ENCODE results near the gene APIP. TPM values are rescaled to one million over a fixed set of nuclear protein-coding genes. Genes with fewer than 3 reads are reported as not detected.

APIP gene, protein sequence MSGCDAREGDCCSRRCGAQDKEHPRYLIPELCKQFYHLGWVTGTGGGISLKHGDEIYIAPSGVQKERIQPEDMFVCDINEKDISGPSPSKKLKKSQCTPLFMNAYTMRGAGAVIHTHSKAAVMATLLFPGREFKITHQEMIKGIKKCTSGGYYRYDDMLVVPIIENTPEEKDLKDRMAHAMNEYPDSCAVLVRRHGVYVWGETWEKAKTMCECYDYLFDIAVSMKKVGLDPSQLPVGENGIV
- 21.0 to 28.0 TPM (median 21.9 TPM) in 5 replicates for total RNA-seq (2022; extraction: Qiagen RNA extraction)

DNA sequence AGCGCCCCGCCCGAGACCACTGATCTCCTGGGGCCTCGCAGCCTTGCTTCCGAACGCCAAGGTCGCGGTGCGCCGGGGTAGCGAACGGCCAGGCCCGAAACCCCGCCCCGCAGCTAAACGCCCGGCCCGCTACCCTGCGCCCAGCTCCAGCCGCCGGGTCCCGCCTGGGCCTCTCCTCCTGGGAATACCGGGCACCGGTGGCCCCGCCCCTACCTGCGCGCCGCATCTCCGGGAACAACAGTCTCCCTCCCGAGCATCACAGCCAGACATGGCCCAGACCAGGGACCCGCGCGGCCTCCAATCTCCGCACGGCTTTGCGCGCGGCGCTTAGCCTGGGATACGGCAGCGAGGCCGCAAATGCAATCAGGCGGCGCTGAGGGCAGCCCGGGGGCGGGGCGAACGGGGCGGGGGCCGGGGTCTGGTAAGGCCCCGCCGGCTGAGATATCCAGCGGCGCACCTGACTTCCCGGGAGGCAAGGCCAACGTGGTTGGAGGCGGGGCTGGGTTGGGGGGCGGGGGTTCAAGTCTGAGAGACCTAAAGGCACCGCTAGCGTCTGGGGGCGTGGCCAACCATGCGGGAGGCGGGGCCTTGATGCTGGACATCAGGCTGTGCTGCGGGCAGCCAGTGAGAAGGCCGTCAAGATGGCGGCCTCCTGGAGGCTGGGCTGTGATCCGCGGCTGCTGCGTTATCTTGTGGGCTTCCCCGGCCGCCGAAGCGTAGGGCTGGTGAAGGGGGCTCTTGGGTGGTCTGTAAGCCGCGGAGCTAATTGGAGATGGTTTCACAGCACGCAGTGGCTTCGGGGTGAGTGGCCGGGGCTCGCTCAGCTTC is at the start of gene APIP, which contains the start of gene PDHX:
Gene APIP (minus strand): TSS at position 365 of the 828 bp plus-strand sequence. CDS start 95 bp downstream, at position 270.
Gene PDHX (plus strand): TSS at position 604 of the 828 bp plus-strand sequence. CDS start 38 bp downstream, at position 642.

Other genes with a start within 250 kb of the APIP start
- 28.8 to 35.8 TPM (median 30.1 TPM) in 5 replicates for gene PDHX, start 239 bp upstream of the APIP start, total RNA-seq (2022; extraction: Qiagen RNA extraction)
- gene CD44, start 222.8 kb upstream of the APIP start, total RNA-seq (2022; extraction: Qiagen RNA extraction) = 596 to 874 TPM (median 731 TPM) in 5 replicates

Data from A549 treated with CORT108297 at 1 μM for 4 hours (cell line).